GM12891 (cell line): ENCODE data around the gene DDX56.

Experiments used
- POLR2A ChIP-seq: IDR thresholded peaks from 2 replicates; pipeline ENCODE4 v1.6.1; 2011; ENCODE audit warnings: low read depth, low read length, control low read depth
- POLR2AphosphoS5 ChIP-seq: IDR thresholded peaks from 2 replicates; pipeline ENCODE4 v1.6.1; 2011; ENCODE audit warnings: low read depth, low read length, control low read depth
- POU2F2 ChIP-seq: IDR thresholded peaks from 2 replicates; pipeline ENCODE4 v1.6.1; 2011; ENCODE audit warnings: low read depth, mild to moderate bottlenecking, control low read depth, low read length, moderate library complexity

- TF ChIP-seq POLR2A (no peak), POLR2AphosphoS5 (no peak), POU2F2 (no peak)
Observed at GRCh38 chr7:44565097-44565794, 8.5 kb downstream of the DDX56 start.
